ENCODE results near the gene ZWINT. TPM values are rescaled to one million over a fixed set of nuclear protein-coding genes. Genes with fewer than 3 reads are reported as not detected.

The ZWINT gene
- total and polyA plus RNA-seq, 2 of the 8 experiments (the other 6 are each of a cell fraction or from before 2014, with no cell fraction given): 52.1 to 71.2 TPM

GRCh38 chr10:56317603-56318002 lies 43.5 kb downstream of the ZWINT start:
- no peak overlapping the region for H4K5ac ChIP-seq (ENCODE audit: insufficient read length, low read depth, low read length)
- DNase-seq (ENCODE audit: low read depth in 1 of 2, low spot score in 2 of 2) (no peak), FAIRE-seq (no peak)
- no peak overlapping the region for H2BK15ac ChIP-seq (ENCODE audit: low read length)
- no peak overlapping the region for H2AK5ac ChIP-seq (ENCODE audit: low read depth, low read length)
- ChIA-PET CTCF (ENCODE audit: partially characterized antibody) (no interaction called here), POLR2A (ENCODE audit: partially characterized antibody) (no interaction called here)
- no peak overlapping the region for H2BK5ac ChIP-seq (ENCODE audit: low read depth, low read length)
- H3K4me3 ChIP-seq (ENCODE audit: extremely low read depth in 1 of 4, insufficient read depth in 2 of 4, low read depth in 3 of 4, low read length in 4 of 4): no peak overlapping the region
- no peak overlapping the region for H4K8ac ChIP-seq (ENCODE audit: extremely low read depth, insufficient read depth, low read length)
- no peak overlapping the region for H3K4ac ChIP-seq (replicated peaks; ENCODE audit: insufficient read length, low read depth, low read length)
- no peak overlapping the region for H3K4me2 ChIP-seq (ENCODE audit: insufficient read depth in 1 of 2, low read depth in 2 of 2, low read length in 2 of 2)
- H2BK12ac ChIP-seq (ENCODE audit: low read depth, low read length): no peak overlapping the region
- H2AFZ ChIP-seq (ENCODE audit: low read length): peak overlapping the region; percentile 44; the same call in 1 of the 2 replicates
- H3K56ac ChIP-seq (replicated peaks; ENCODE audit: insufficient read length, low read depth, low read length): no peak overlapping the region
- H2BK20ac ChIP-seq (ENCODE audit: low read length): no peak overlapping the region
- no peak overlapping the region for H3K27ac ChIP-seq (ENCODE audit: low read depth, low read length)
- no peaks in the 10 kb centered on the region for H4K20me1 ChIP-seq (replicated peaks in 1 of 2; ENCODE audit: control insufficient read depth in 1 of 2, insufficient read depth in 2 of 2, low read length in 2 of 2)
- no peak overlapping the region for H3K9ac ChIP-seq (replicated peaks in 1 of 4; ENCODE audit: extremely low read depth in 1 of 4, low read depth in 3 of 4, low read length in 3 of 4)
- no peak overlapping the region for H4K91ac ChIP-seq (replicated peaks; ENCODE audit: insufficient read length, low read length)
- no peaks in the 10 kb centered on the region for H3K79me1 ChIP-seq (ENCODE audit: low read depth, low read length)
- WGBS, 2 experiments (ENCODE audit: extremely low coverage in 1 of 2, insufficient coverage in 1 of 2, insufficient read length in 1 of 2, insufficient replicate concordance in 2 of 2, low coverage in 1 of 2, low lambda C conversion rate in 2 of 2, missing lambda C conversion rate in 1 of 2): 97% methylated on average over 3 of the region's 3 CpGs; no CpG with 5 or more reads in 1 of the 2 experiments
- no peaks in the 10 kb centered on the region for H3K23me2 ChIP-seq (ENCODE audit: low read depth, low read length)
- no peak overlapping the region for H3K23ac ChIP-seq (ENCODE audit: insufficient read length)
- H3K9me3 ChIP-seq (ENCODE audit: insufficient read depth in 2 of 2, low read depth in 1 of 2, low read length in 1 of 2): no peaks in the 10 kb centered on the region
- H3K27me3 ChIP-seq (replicated peaks in 1 of 4; ENCODE audit: control insufficient read depth in 3 of 4, extremely low read depth in 1 of 4, insufficient read depth in 3 of 4, low read length in 3 of 4): no peaks in the 10 kb centered on the region
- H2BK120ac ChIP-seq (replicated peaks; ENCODE audit: low read depth, low read length): no peak overlapping the region
- no peak overlapping the region for H3K14ac ChIP-seq (ENCODE audit: insufficient read length)
- no peaks in the 10 kb centered on the region for H3K36me3 ChIP-seq (ENCODE audit: control insufficient read depth in 2 of 4, insufficient read depth in 4 of 4, low read length in 3 of 4)
- no peaks in the 10 kb centered on the region for H3K79me2 ChIP-seq (ENCODE audit: control insufficient read depth in 1 of 2, insufficient read depth in 2 of 2, low read length in 2 of 2)
- H3K4me1 ChIP-seq (replicated peaks in 1 of 4; ENCODE audit: control insufficient read depth in 3 of 4, insufficient read depth in 4 of 4, low read length in 3 of 4): no peaks in the 10 kb centered on the region
- no peak overlapping the region for H3K18ac ChIP-seq (ENCODE audit: extremely low read depth, low read length)
- TF ChIP-seq SRF (IDR thresholded peaks at IDR 0.05; ENCODE audit: low read depth, low read length): no peak
- no peak for TF ChIP-seq NRF1 (IDR thresholded peaks at IDR 0.05; ENCODE audit: low read depth, low read length)
- TF ChIP-seq CBX8 (IDR thresholded peaks at IDR 0.05; ENCODE audit: borderline replicate concordance, low read depth, low read length): no peak
- no peak for TF ChIP-seq ATF2 (IDR thresholded peaks at IDR 0.05; ENCODE audit: low read length)
- TF ChIP-seq ASH2L (IDR thresholded peaks at IDR 0.05; ENCODE audit: low read length): no peak
- no peak for TF ChIP-seq ZNF274 (IDR thresholded peaks at IDR 0.05; ENCODE audit: borderline replicate concordance, extremely low read depth, low read length)
- no peak for TF ChIP-seq ATF3 (IDR thresholded peaks at IDR 0.05; ENCODE audit: insufficient read depth, low read depth, low read length)
- no peak for TF ChIP-seq SP1 (IDR thresholded peaks at IDR 0.05; ENCODE audit: low read depth, low read length)
- no peak for TF ChIP-seq CBX5 (IDR thresholded peaks at IDR 0.05; ENCODE audit: low read depth, low read length)
- no peak for TF ChIP-seq TEAD4 (IDR thresholded peaks at IDR 0.05; ENCODE audit: low read depth, low read length)
